Measurements from ENCODE around the gene B4GALT5. TPM values are rescaled to one million over a fixed set of nuclear protein-coding genes. Genes with fewer than 3 reads are reported as not detected.

B4GALT5 gene
- 76.8 TPM for total RNA-seq

GRCh38 chr20:49713753-49714712, at the start of gene B4GALT5:
B4GALT5 (minus strand) TSS chr20:49713878; CDS start chr20:49713690, 188 bp downstream.

Small RNAs within 50 kb of the gene (small RNA-seq; reads per million reads assigned to genes)
- gene RN7SL197P: not detected
- gene SNRPFP1: not detected

Other genes with a start within 250 kb of the B4GALT5 start
- gene KCNB1, start 231.2 kb downstream of the B4GALT5 start, total RNA-seq: 14.8 TPM
- gene PTGIS, start 145.7 kb downstream of the B4GALT5 start, total RNA-seq: 11.1 TPM
- gene SLC9A8, start 99.0 kb upstream of the B4GALT5 start, total RNA-seq: 10.4 TPM
- 3.2 TPM for gene SPATA2, start 201.7 kb upstream of the B4GALT5 start, total RNA-seq
- gene RNF114, start 222.5 kb upstream of the B4GALT5 start, total RNA-seq: 36.7 TPM

Measured in diencephalon (tissue), 1 donor.